ENCODE measurements around the gene RIC1.

DNA sequence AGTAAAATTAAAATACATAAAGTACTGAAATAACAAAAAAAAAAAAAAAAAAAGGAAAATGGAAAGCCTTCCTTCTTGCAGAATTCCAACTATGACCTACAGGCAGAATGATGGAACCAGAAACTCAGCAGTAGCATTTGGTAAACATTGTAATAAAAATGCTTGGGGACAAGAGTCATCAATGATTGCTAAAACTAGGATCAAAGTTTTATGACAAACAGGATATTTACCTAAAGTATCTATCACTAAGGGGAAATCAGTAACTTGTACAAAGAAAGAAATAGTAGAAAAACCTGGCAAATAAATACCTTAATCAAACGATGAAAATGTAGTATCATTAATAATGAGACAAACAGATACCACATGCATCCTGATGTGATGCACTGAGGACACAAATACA lies 186.6 kb downstream of the RIC1 start:
- TF ChIP-seq EZH2 (IDR thresholded peaks at IDR 0.05) (no peak), POLR2AphosphoS5 (IDR thresholded peaks at IDR 0.05; ENCODE audit: borderline replicate concordance, low read depth, low read length) (no peak)
